HepG2 (cell line): ENCODE measurements around the gene PGC. TPM values are rescaled to one million over a fixed set of nuclear protein-coding genes. Genes with fewer than 3 reads are reported as not detected.
A peak's percentile ranks its signal among the peaks of the same experiment; 100 is the strongest.

Experiments
- ARID2 ChIP-seq: sonication (generic); formaldehyde crosslinking; IDR thresholded peaks from 2 replicates; pipeline ENCODE4 v1.8.1; 2022; ENCODE audit warnings: mild to moderate bottlenecking, missing genetic modification reagents, borderline replicate concordance
- CREBL2 ChIP-seq: sonication (generic); formaldehyde crosslinking; IDR thresholded peaks from 2 replicates; pipeline ENCODE4 v1.8.1; 2023; ENCODE audit warnings: missing genetic modification reagents, mild to moderate bottlenecking, borderline replicate concordance
- IRF1 ChIP-seq: sonication (generic); formaldehyde crosslinking; IDR thresholded peaks from 2 replicates; pipeline ENCODE4 v1.4.0; 2020; ENCODE audit warnings: low read depth, mild to moderate bottlenecking, missing genetic modification reagents
- NFATC3 ChIP-seq: sonication (generic); formaldehyde crosslinking; IDR thresholded peaks from 2 replicates; pipeline ENCODE4 v1.5.1; 2020; ENCODE audit warnings: mild to moderate bottlenecking, missing genetic modification reagents
- PLRG1 ChIP-seq: fragments of 450-650 bp; conservative IDR thresholded peaks from 2 replicates; pipeline ENCODE4 v1.6.1; 2016
- REL ChIP-seq: sonication (generic); formaldehyde crosslinking; conservative IDR thresholded peaks from 2 replicates; pipeline ENCODE4 v1.8.0; 2022; ENCODE audit warnings: mild to moderate bottlenecking, missing genetic modification reagents, moderate library complexity
- SMAD1 ChIP-seq: sonication (generic); formaldehyde crosslinking; IDR thresholded peaks from 2 replicates; pipeline ENCODE4 v1.4.0; 2020; ENCODE audit warnings: missing genetic modification reagents, low read depth, mild to moderate bottlenecking, borderline replicate concordance
- SP5 ChIP-seq: IDR thresholded peaks from 2 replicates; pipeline ENCODE4 v1.6.1; 2016; ENCODE audit warnings: low read depth, borderline replicate concordance
- TOE1 ChIP-seq: sonication (generic); formaldehyde crosslinking; IDR thresholded peaks from 2 replicates; pipeline ENCODE4 v1.4.0; 2020; ENCODE audit warnings: mild to moderate bottlenecking, missing genetic modification reagents
- ZBTB40 ChIP-seq, 2 experiments: fragments of 450-650 bp in 1 of 2; sonication (generic) in 1 of 2; formaldehyde crosslinking in 1 of 2; IDR thresholded peaks; 2 replicates each; pipeline versions ENCODE4 v1.6.1 to v1.8.0; 2016 to 2022; ENCODE audit warnings: antibody characterized with exemption in 1 of 2, mild to moderate bottlenecking in 1 of 2, missing genetic modification reagents in 1 of 2
- ZFX ChIP-seq: sonication (generic); formaldehyde crosslinking; IDR thresholded peaks from 2 replicates; pipeline ENCODE4 v1.4.0; 2020; ENCODE audit warnings: mild to moderate bottlenecking, low read depth, missing genetic modification reagents, moderate library complexity
- ZNF234 ChIP-seq: sonication (generic); formaldehyde crosslinking; conservative IDR thresholded peaks from 2 replicates; pipeline ENCODE4 v1.5.1; 2020; ENCODE audit warnings: mild to moderate bottlenecking, missing genetic modification reagents
- ZNF414 ChIP-seq: sonication (generic); formaldehyde crosslinking; IDR thresholded peaks from 2 replicates; pipeline ENCODE4 v1.5.0; 2020; ENCODE audit warnings: missing genetic modification reagents
- ZNF510 ChIP-seq: sonication (generic); formaldehyde crosslinking; IDR thresholded peaks from 2 replicates; pipeline ENCODE4 v1.4.0; 2020; ENCODE audit warnings: low read depth, mild to moderate bottlenecking, missing genetic modification reagents
- ZNF878 ChIP-seq: sonication (generic); formaldehyde crosslinking; IDR thresholded peaks from 2 replicates; pipeline ENCODE4 v1.8.1; 2023; ENCODE audit warnings: mild to moderate bottlenecking, missing genetic modification reagents, moderate library complexity
- ZSCAN31 ChIP-seq: sonication (generic); formaldehyde crosslinking; IDR thresholded peaks from 2 replicates; pipeline ENCODE4 v1.5.0; 2020; ENCODE audit warnings: low read depth, mild to moderate bottlenecking, missing genetic modification reagents
- polyA plus RNA-seq, 8 experiments: library from polyadenylated mRNA; depleted of rRNA in 3 of 8; stranded (reverse) in 7 of 8; unstranded in 1 of 8; fragments of >200 nt; fragmentation: Illumina TruSeq in 4 of 8; extraction: Trizol in 4 of 8; gene quantifications; 2 replicates each; pipeline versions ENCODE4 v1.2.1 to v1.2.3, GENCODE V29; 2011 to 2016; ENCODE audit warnings: low read depth in 4 of 8, missing spikeins in 1 of 8, mixed read lengths in 1 of 8; ENCODE audit not compliant: insufficient read depth in 1 of 8
- total RNA-seq, 5 experiments: library from RNA; depleted of rRNA; stranded (reverse); fragments of >200 nt; fragmentation: Illumina TruSeq; extraction: Trizol; gene quantifications; 2 replicates each; pipeline ENCODE4 v1.2.3, GENCODE V29; 2016; ENCODE audit warnings: low read depth in 1 of 5

PGC gene
- total and polyA plus RNA-seq, 2 of the 13 experiments (the other 11 are each of a cell fraction or from before 2014, with no cell fraction given), result 426 to 502 TPM

GRCh38 chr6:41786451-41787218, 39.4 kb upstream of the PGC start (continued):
- TF ChIP-seq ZBTB40 (IDR thresholded peaks at IDR 0.05) (no peak), ZBTB40 (CRISPR knock-in tag; IDR thresholded peaks at IDR 0.05) (no peak), ZSCAN31 (CRISPR knock-in tag) (no peak; the same call in 1 of the 2 replicates), ZNF510 (CRISPR knock-in tag) (0 out of 2 replicates have a peak, but pooled peaks have one; percentile 39), ZNF878 (CRISPR knock-in tag) (no peak), SP5 (CRISPR knock-in tag) (peak; percentile 70), TOE1 (CRISPR knock-in tag) (no peak; the same call in 1 of the 2 replicates), IRF1 (CRISPR knock-in tag) (no peak), NFATC3 (CRISPR knock-in tag) (0 out of 2 replicates have a peak, but pooled peaks have one; percentile 19), ZNF234 (peak; percentile 90; the same call in 1 of the 2 replicates), CREBL2 (CRISPR knock-in tag) (peak; percentile 68; the same call in 1 of the 2 replicates), PLRG1 (no peak), SMAD1 (CRISPR knock-in tag) (no peak), ARID2 (no peak), ZFX (CRISPR knock-in tag) (peak; percentile 76), ZNF414 (CRISPR knock-in tag) (no peak), REL (no peak; the same call in 1 of the 2 replicates)
